Osteoblast (primary cell): ENCODE data around the gene PAGE2. TPM values are rescaled to one million over a fixed set of nuclear protein-coding genes. Genes with fewer than 3 reads are reported as not detected.

Experiments used
- DNase-seq: peaks from one replicate; pipeline ENCODE4 v3.0.0; 2011; ENCODE audit warnings: low spot score, mixed read lengths; ENCODE audit not compliant: insufficient read length; ENCODE audit errors: missing footprints
- H2AFZ ChIP-seq: 2 replicates; pipeline ENCODE4 v1.6.0; 2011; ENCODE audit warnings: mild to moderate bottlenecking, low read length
- H3K27ac ChIP-seq: 2 replicates; pipeline ENCODE4 v1.5.1; 2011; ENCODE audit warnings: mild to moderate bottlenecking, low read depth, low read length, moderate library complexity
- H3K27me3 ChIP-seq: 2 replicates; pipeline ENCODE4 v1.6.0; 2012; ENCODE audit warnings: mild to moderate bottlenecking, control low read depth, inconsistent platforms, low read length, moderate library complexity; ENCODE audit not compliant: insufficient read depth
- H3K36me3 ChIP-seq: 2 replicates; pipeline ENCODE4 v1.5.1; 2011; ENCODE audit warnings: mild to moderate bottlenecking, low read length, control low read depth, moderate library complexity; ENCODE audit not compliant: insufficient read depth
- H3K4me1 ChIP-seq: 2 replicates; pipeline ENCODE4 v1.5.1; 2011; ENCODE audit warnings: mild to moderate bottlenecking, low read length, control low read depth, moderate library complexity; ENCODE audit not compliant: insufficient read depth
- H3K4me2 ChIP-seq: 2 replicates; pipeline ENCODE4 v1.6.0; 2011; ENCODE audit warnings: mild to moderate bottlenecking, low read length; ENCODE audit not compliant: insufficient read depth
- H3K4me3 ChIP-seq: fragments of 200-600 bp; sonication (generic); 3 replicates; pipeline ENCODE4 v1.5.1; 2012; ENCODE audit warnings: mild to moderate bottlenecking, low read length, inconsistent platforms; ENCODE audit not compliant: insufficient read depth
- H3K79me2 ChIP-seq: 2 replicates; pipeline ENCODE4 v1.6.0; 2012; ENCODE audit warnings: mild to moderate bottlenecking, low read length, control low read depth, inconsistent platforms; ENCODE audit not compliant: insufficient read depth
- H3K9me3 ChIP-seq: 2 replicates; pipeline ENCODE4 v1.5.1; 2011; ENCODE audit warnings: low read depth, low read length, control low read depth
- H4K20me1 ChIP-seq: 2 replicates; pipeline ENCODE4 v1.6.0; 2012; ENCODE audit warnings: mild to moderate bottlenecking, low read length, control low read depth; ENCODE audit not compliant: insufficient read depth
- total RNA-seq: library from RNA; depleted of rRNA; stranded (reverse); fragments of >200 nt; gene quantifications from 2 replicates; pipeline ENCODE4 v1.2.3, GENCODE V29; 2012
- TF ChIP-seq, protein P1 (sequence below): IDR thresholded peaks from 2 replicates; pipeline ENCODE4 v1.5.1; 2011; ENCODE audit warnings: mild to moderate bottlenecking, low read depth, low read length, moderate library complexity; ENCODE audit errors: extremely low read depth

PAGE2 gene
- total RNA-seq, 1 donor, result not detected

DNA sequence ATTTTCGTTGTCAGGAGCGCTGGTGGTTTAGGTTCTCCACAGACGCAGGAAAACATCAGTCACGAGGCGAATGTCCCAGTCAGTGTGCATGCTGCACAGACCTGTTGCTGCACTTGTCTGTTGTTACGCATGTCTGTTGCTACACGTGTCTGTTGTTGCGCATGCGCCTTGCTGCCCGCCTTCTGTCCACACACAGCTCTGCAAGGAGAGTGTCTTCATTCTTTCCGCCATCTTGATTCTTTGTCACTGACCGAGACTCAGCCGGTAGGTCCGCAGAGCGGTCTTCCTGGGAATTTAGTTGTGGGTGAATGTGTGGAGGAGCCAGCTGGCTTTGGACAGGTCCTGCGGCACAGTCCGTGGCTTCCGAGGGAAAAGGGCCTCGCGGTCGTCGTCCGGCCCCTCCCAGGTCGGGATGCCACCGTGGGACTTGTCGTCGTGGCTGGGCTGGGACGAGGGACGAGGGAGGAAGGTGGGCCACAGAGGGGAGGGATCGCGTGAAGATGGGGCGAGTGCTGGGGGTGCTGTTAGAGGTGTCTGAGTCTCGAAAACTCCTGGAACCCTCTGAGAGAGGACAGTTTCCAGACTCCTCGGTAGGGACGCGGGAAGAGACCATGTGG is 13.9 kb upstream of the PAGE2 start, which contains the start of gene PAGE2B:
TSS of gene PAGE2B (plus strand) at position 180 of the 617 bp plus-strand sequence. CDS start 1,012 bp downstream, outside the sequence.
- Histone ChIP-seq H2AFZ (no peak within 1 kb of the TSS), H3K27me3 (no peaks in the 10 kb centered on the region), H3K27ac (no peak within 1 kb of the TSS), H3K9me3 (no peaks in the 10 kb centered on the region), H3K4me2 (no peak within 1 kb of the TSS), H4K20me1 (no peaks in the 10 kb centered on the region), H3K79me2 (no peaks in the 10 kb centered on the region), H3K36me3 (no peaks in the 10 kb centered on the region), H3K4me1 (no peaks in the 10 kb centered on the region), H3K4me3 (no peak within 1 kb of the TSS)
- DNase-seq, result no peak
- TF ChIP-seq, protein P1, sequence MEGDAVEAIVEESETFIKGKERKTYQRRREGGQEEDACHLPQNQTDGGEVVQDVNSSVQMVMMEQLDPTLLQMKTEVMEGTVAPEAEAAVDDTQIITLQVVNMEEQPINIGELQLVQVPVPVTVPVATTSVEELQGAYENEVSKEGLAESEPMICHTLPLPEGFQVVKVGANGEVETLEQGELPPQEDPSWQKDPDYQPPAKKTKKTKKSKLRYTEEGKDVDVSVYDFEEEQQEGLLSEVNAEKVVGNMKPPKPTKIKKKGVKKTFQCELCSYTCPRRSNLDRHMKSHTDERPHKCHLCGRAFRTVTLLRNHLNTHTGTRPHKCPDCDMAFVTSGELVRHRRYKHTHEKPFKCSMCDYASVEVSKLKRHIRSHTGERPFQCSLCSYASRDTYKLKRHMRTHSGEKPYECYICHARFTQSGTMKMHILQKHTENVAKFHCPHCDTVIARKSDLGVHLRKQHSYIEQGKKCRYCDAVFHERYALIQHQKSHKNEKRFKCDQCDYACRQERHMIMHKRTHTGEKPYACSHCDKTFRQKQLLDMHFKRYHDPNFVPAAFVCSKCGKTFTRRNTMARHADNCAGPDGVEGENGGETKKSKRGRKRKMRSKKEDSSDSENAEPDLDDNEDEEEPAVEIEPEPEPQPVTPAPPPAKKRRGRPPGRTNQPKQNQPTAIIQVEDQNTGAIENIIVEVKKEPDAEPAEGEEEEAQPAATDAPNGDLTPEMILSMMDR, result no peak

DNA sequence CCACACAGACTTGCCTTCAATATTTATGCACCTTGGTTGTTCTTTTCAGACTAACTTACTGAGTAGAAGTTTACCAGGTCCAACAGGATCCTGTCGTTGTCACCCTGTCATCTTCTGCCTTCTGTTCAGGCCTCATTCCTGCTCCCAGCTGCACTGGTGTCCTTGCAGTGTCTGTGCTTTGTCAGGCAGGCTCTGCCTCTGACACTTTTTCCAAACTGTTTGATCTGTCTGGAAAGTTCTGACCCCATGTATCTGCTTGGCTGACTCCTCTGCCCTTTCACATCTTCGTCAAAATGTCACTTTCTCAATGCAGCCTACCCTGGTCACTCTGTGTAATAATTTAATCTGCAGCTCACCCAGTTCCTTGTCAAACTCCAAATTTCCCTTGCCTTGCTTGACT is 9.9 kb downstream of the PAGE2 start:
- H2AFZ ChIP-seq, result no peak overlapping the region
- H3K4me3 ChIP-seq, result no peak overlapping the region
- TF ChIP-seq, protein P1, result no peak
- H3K9me3 ChIP-seq, result no peaks in the 10 kb centered on the region
- peaks cover 8% of the 10 kb centered on the region for H3K27me3 ChIP-seq
- no peaks in the 10 kb centered on the region for H3K79me2 ChIP-seq
- H3K4me1 ChIP-seq, result no peaks in the 10 kb centered on the region
- H3K4me2 ChIP-seq, result no peak overlapping the region
- no peaks in the 10 kb centered on the region for H4K20me1 ChIP-seq
- no peak overlapping the region for H3K27ac ChIP-seq
- DNase-seq, result no peak
- no peaks in the 10 kb centered on the region for H3K36me3 ChIP-seq

DNA sequence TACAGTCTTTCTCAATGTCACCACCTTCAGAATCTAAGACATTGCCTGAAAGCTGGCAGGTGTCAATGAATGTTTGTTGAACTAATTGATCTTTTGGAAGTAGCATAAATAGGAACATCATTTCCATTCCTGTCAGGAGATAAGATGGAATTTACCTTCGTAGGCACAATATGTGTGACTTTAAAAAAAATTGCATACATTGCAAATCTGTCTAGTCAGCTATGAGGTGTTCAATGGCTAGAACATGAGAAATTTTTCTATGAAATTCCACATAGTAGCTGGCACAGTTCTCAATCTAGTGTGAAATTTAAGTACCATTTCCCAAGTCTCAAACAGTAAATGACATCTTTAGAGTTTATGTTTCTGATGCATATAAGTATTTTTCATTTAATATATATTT is 10.3 kb downstream of the PAGE2 start:
- Histone ChIP-seq H3K79me2 (no peaks in the 10 kb centered on the region), H4K20me1 (no peaks in the 10 kb centered on the region), H2AFZ (no peak overlapping the region), H3K27ac (no peak overlapping the region), H3K27me3 (peaks cover 8% of the 10 kb centered on the region), H3K9me3 (no peaks in the 10 kb centered on the region), H3K4me1 (no peaks in the 10 kb centered on the region), H3K4me3 (no peak overlapping the region), H3K4me2 (no peak overlapping the region), H3K36me3 (no peaks in the 10 kb centered on the region)
- TF ChIP-seq, protein P1, result no peak
- no peak for DNase-seq

DNA sequence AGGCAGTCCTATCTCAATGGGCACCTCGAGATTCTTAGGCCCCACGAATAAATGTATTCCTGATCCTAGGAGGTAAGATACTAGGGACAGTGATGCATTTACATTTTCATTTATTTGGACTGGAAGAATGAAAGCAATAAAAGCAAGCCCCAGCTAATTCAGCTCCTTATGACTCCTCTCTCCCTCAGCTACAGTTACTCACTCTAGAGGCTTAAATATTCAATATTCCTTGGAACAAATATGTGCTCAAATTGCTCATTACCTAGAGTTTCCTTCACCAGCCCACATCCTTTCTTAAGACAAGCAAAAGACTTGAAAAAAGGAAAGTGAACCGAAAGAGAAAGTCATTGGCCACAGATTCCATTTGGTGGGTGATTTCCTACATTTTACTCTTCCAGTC is 13.9 kb downstream of the PAGE2 start:
- TF ChIP-seq, protein P1, result no peak
- H3K36me3 ChIP-seq, result no peaks in the 10 kb centered on the region
- no peak overlapping the region for H3K4me3 ChIP-seq
- H2AFZ ChIP-seq, result no peak overlapping the region
- H3K27ac ChIP-seq, result no peak overlapping the region
- H3K4me2 ChIP-seq, result no peak overlapping the region
- H3K9me3 ChIP-seq, result no peaks in the 10 kb centered on the region
- H3K27me3 ChIP-seq, result peaks cover 2% of the 10 kb centered on the region
- H3K4me1 ChIP-seq, result no peaks in the 10 kb centered on the region
- H4K20me1 ChIP-seq, result no peaks in the 10 kb centered on the region
- H3K79me2 ChIP-seq, result no peaks in the 10 kb centered on the region
- no peak for DNase-seq
